H1 (cell line): ENCODE results near the gene HSP90B1. TPM values are rescaled to one million over a fixed set of nuclear protein-coding genes. Genes with fewer than 3 reads are reported as not detected.

Source experiments
- CTCF ChIA-PET: fragments of 300-600 bp; sonication (Branson Sonifier 250); formaldehyde crosslinking; loops from one replicate; lab custom pipeline; 2021; ENCODE audit not compliant: partially characterized antibody; lab: Charles Lee
- POLR2A ChIA-PET: fragments of 300-600 bp; sonication (Branson Sonifier 250); formaldehyde crosslinking; loops from one replicate; lab custom pipeline; 2021; ENCODE audit warnings: inconsistent platforms; ENCODE audit not compliant: partially characterized antibody; lab: Charles Lee
- DNase-seq, 2 experiments: peaks; one replicate each; pipeline versions ENCODE4 v3.0.0 to v3.0.0-alpha.2; 2010 to 2022; ENCODE audit warnings: low spot score in 2 of 2, low read depth in 1 of 2, mixed read lengths in 1 of 2
- FAIRE-seq: peaks from 2 replicates; lab custom pipeline; 2011; peaks lifted over from hg19 to GRCh38; lab: Jason Lieb, UNC
- H2AFZ ChIP-seq: 2 replicates; pipeline ENCODE4 v1.8.1; 2012; ENCODE audit warnings: low read length, inconsistent platforms
- H2AK5ac ChIP-seq: 2 replicates; pipeline ENCODE4 v1.6.1; 2013; ENCODE audit warnings: low read depth, low read length
- H2BK120ac ChIP-seq: replicated peaks from 2 replicates; pipeline ENCODE3; 2013; ENCODE audit warnings: low read depth, low read length, inconsistent platforms
- H2BK12ac ChIP-seq: 2 replicates; pipeline ENCODE4 v1.6.1; 2013; ENCODE audit warnings: low read depth, low read length
- H2BK15ac ChIP-seq: 2 replicates; pipeline ENCODE4 v1.6.1; 2013; ENCODE audit warnings: low read length
- H2BK20ac ChIP-seq: 2 replicates; pipeline ENCODE4 v1.6.1; 2013; ENCODE audit warnings: low read length
- H2BK5ac ChIP-seq: 2 replicates; pipeline ENCODE4 v1.6.1; 2013; ENCODE audit warnings: low read depth, low read length
- H3K14ac ChIP-seq: 2 replicates; pipeline ENCODE4 v1.6.1; 2013; ENCODE audit warnings: inconsistent platforms; ENCODE audit not compliant: insufficient read length
- H3K18ac ChIP-seq: 2 replicates; pipeline ENCODE4 v1.6.1; 2013; ENCODE audit warnings: low read length; ENCODE audit errors: extremely low read depth
- H3K23ac ChIP-seq: 2 replicates; pipeline ENCODE4 v1.6.1; 2013; ENCODE audit warnings: inconsistent platforms; ENCODE audit not compliant: insufficient read length
- H3K23me2 ChIP-seq: 2 replicates; pipeline ENCODE4 v1.6.1; 2013; ENCODE audit warnings: low read depth, low read length
- H3K27ac ChIP-seq: 2 replicates; pipeline ENCODE4 v1.6.1; 2011; ENCODE audit warnings: low read depth, low read length, inconsistent platforms
- H3K27me3 ChIP-seq, 4 experiments: replicated peaks in 1 of 4; 1 replicate in 1 of 4; 2 replicates in 3 of 4; pipeline versions ENCODE4 v1.6.1 to v1.8.1; 2011 to 2013; ENCODE audit warnings: low read length in 3 of 4, mild to moderate bottlenecking in 3 of 4, inconsistent platforms in 2 of 4, mixed read lengths in 2 of 4, moderate library complexity in 1 of 4; ENCODE audit not compliant: control insufficient read depth in 3 of 4, insufficient read depth in 3 of 4; ENCODE audit errors: extremely low read depth in 1 of 4
- H3K36me3 ChIP-seq, 4 experiments: 2 replicates each; pipeline versions ENCODE4 v1.6.1 to v1.8.1; 2011 to 2013; ENCODE audit warnings: mild to moderate bottlenecking in 4 of 4, low read length in 3 of 4, moderate library complexity in 2 of 4, control low read depth in 1 of 4, inconsistent platforms in 1 of 4; ENCODE audit not compliant: insufficient read depth in 4 of 4, control insufficient read depth in 2 of 4
- H3K4ac ChIP-seq: replicated peaks from 2 replicates; pipeline ENCODE3; 2013; ENCODE audit warnings: low read length, low read depth, mixed read lengths, inconsistent platforms; ENCODE audit not compliant: insufficient read length
- H3K4me1 ChIP-seq, 4 experiments: replicated peaks in 1 of 4; 1 replicate in 1 of 4; 2 replicates in 3 of 4; pipeline versions ENCODE4 v1.6.1 to v1.8.1; 2011 to 2013; ENCODE audit warnings: low read length in 3 of 4, inconsistent platforms in 2 of 4, mixed read lengths in 1 of 4; ENCODE audit not compliant: insufficient read depth in 4 of 4, control insufficient read depth in 3 of 4
- H3K4me2 ChIP-seq, 2 experiments: 2 replicates each; pipeline versions ENCODE4 v1.6.1 to v1.8.1; 2011 to 2013; ENCODE audit warnings: low read depth in 2 of 2, low read length in 2 of 2, control low read depth in 1 of 2, inconsistent platforms in 1 of 2, mild to moderate bottlenecking in 1 of 2; ENCODE audit not compliant: insufficient read depth in 1 of 2
- H3K4me3 ChIP-seq, 4 experiments: fragments of 200-600, 300-600 bp in 1 of 4; sonication (generic), shearing (Covaris generic), sonication (Bioruptor Twin) in 1 of 4; 2 replicates each; pipeline versions ENCODE4 v1.5.1 to v1.8.1; 2011 to 2016; ENCODE audit warnings: low read length in 4 of 4, low read depth in 3 of 4, control low read depth in 2 of 4, inconsistent platforms in 2 of 4, mild to moderate bottlenecking in 2 of 4, mixed read lengths in 1 of 4, moderate library complexity in 1 of 4; ENCODE audit not compliant: insufficient read depth in 2 of 4; ENCODE audit errors: extremely low read depth in 1 of 4
- H3K56ac ChIP-seq: replicated peaks from 2 replicates; pipeline ENCODE3; 2013; ENCODE audit warnings: low read depth, mild to moderate bottlenecking, mixed read lengths, low read length, inconsistent platforms; ENCODE audit not compliant: insufficient read length
- H3K79me1 ChIP-seq: 2 replicates; pipeline ENCODE4 v1.6.1; 2013; ENCODE audit warnings: low read depth, low read length, control low read depth
- H3K79me2 ChIP-seq, 2 experiments: 2 replicates each; pipeline versions ENCODE4 v1.6.1 to v1.8.1; 2012 to 2013; ENCODE audit warnings: low read length in 2 of 2, mild to moderate bottlenecking in 2 of 2, inconsistent platforms in 1 of 2; ENCODE audit not compliant: insufficient read depth in 2 of 2, control insufficient read depth in 1 of 2
- H3K9ac ChIP-seq, 4 experiments: replicated peaks in 1 of 4; 1 replicate in 1 of 4; 2 replicates in 3 of 4; pipeline versions ENCODE4 v1.6.1 to v1.8.1; 2011 to 2013; ENCODE audit warnings: low read depth in 3 of 4, low read length in 3 of 4, control low read depth in 2 of 4, mild to moderate bottlenecking in 2 of 4, moderate library complexity in 2 of 4, inconsistent platforms in 1 of 4; ENCODE audit errors: extremely low read depth in 1 of 4
- H3K9me3 ChIP-seq, 2 experiments: 2 replicates each; pipeline versions ENCODE4 v1.6.1 to v1.8.1; 2012 to 2013; ENCODE audit warnings: mild to moderate bottlenecking in 2 of 2, moderate library complexity in 2 of 2, control low read depth in 1 of 2, inconsistent platforms in 1 of 2, low read depth in 1 of 2, low read length in 1 of 2, mixed read lengths in 1 of 2; ENCODE audit not compliant: insufficient read depth in 2 of 2
- H4K20me1 ChIP-seq, 2 experiments: replicated peaks in 1 of 2; 2 replicates each; pipeline versions ENCODE3 to v1.8.1; 2011 to 2013; ENCODE audit warnings: inconsistent platforms in 2 of 2, low read length in 2 of 2, mild to moderate bottlenecking in 1 of 2; ENCODE audit not compliant: insufficient read depth in 2 of 2, control insufficient read depth in 1 of 2
- H4K5ac ChIP-seq: 2 replicates; pipeline ENCODE4 v1.6.1; 2013; ENCODE audit warnings: low read length, low read depth, mixed read lengths, inconsistent platforms; ENCODE audit not compliant: insufficient read length
- H4K8ac ChIP-seq: 2 replicates; pipeline ENCODE4 v1.8.0; 2013; ENCODE audit warnings: mild to moderate bottlenecking, moderate library complexity, low read length, inconsistent platforms; ENCODE audit not compliant: insufficient read depth; ENCODE audit errors: extremely low read depth
- H4K91ac ChIP-seq: replicated peaks from 2 replicates; pipeline ENCODE3; 2013; ENCODE audit warnings: low read length, mixed read lengths, inconsistent platforms; ENCODE audit not compliant: insufficient read length
- ATF3 ChIP-seq: IDR thresholded peaks from 2 replicates; pipeline ENCODE4 v1.6.1; 2011; ENCODE audit warnings: low read depth, mild to moderate bottlenecking, low read length; ENCODE audit not compliant: insufficient read depth
- BCL11A ChIP-seq, 2 experiments: IDR thresholded peaks; one replicate each; pipeline ENCODE4 v1.6.1; 2011; ENCODE audit warnings: low read depth in 2 of 2, low read length in 2 of 2, mild to moderate bottlenecking in 2 of 2
- CEBPB ChIP-seq: IDR thresholded peaks from 2 replicates; pipeline ENCODE4 v1.6.1; 2012; ENCODE audit warnings: low read depth, low read length
- CTCF ChIP-seq, 3 experiments: IDR thresholded peaks; 1 replicate in 2 of 3; 2 replicates in 1 of 3; pipeline versions ENCODE4 v1.5.1 to v1.6.1; 2011; ENCODE audit warnings: low read length in 3 of 3, mild to moderate bottlenecking in 3 of 3, inconsistent platforms in 2 of 3, low read depth in 1 of 3, moderate library complexity in 1 of 3; ENCODE audit not compliant: insufficient read depth in 1 of 3; ENCODE audit errors: control extremely low read depth in 1 of 3
- EGR1 ChIP-seq: IDR thresholded peaks from 2 replicates; pipeline ENCODE4 v1.6.1; 2011; ENCODE audit warnings: low read depth, low read length, borderline replicate concordance
- MAX ChIP-seq: IDR thresholded peaks from 2 replicates; pipeline ENCODE4 v1.6.1; 2012; ENCODE audit warnings: inconsistent platforms
- POLR2A ChIP-seq, 2 experiments: IDR thresholded peaks; 1 replicate in 1 of 2; 2 replicates in 1 of 2; pipeline ENCODE4 v1.6.1; 2011; ENCODE audit warnings: low read depth in 2 of 2, low read length in 2 of 2, mild to moderate bottlenecking in 2 of 2; ENCODE audit errors: control extremely low read depth in 1 of 2
- SIN3A ChIP-seq, 2 experiments: IDR thresholded peaks in 1 of 2; conservative IDR thresholded peaks in 1 of 2; 2 replicates each; pipeline ENCODE4 v1.6.1; 2011 to 2012; ENCODE audit warnings: low read length in 2 of 2, improper control_type of control experiment in 1 of 2, low read depth in 1 of 2, mild to moderate bottlenecking in 1 of 2
- SP2 ChIP-seq: IDR thresholded peaks from 2 replicates; pipeline ENCODE4 v1.6.1; 2012; ENCODE audit warnings: mild to moderate bottlenecking, low read length, inconsistent platforms
- WGBS, 2 experiments: shearing (Covaris generic) in 1 of 2; methylation state at CpG; one replicate each; pipeline versions ENCODE4 v1.1.6 to v1.1.7; 2013 to 2015; ENCODE audit warnings: low lambda C conversion rate in 2 of 2, mixed read lengths in 2 of 2, inconsistent platforms in 1 of 2, low coverage in 1 of 2, missing lambda C conversion rate in 1 of 2; ENCODE audit not compliant: insufficient replicate concordance in 2 of 2, insufficient coverage in 1 of 2, insufficient read length in 1 of 2; ENCODE audit errors: extremely low coverage in 1 of 2, missing lambda C conversion rate in 1 of 2; 5-methylcytosine and 5-hydroxymethylcytosine counted together
- polyA plus RNA-seq, 7 experiments: library from polyadenylated mRNA; depleted of rRNA in 3 of 7; stranded (reverse) in 5 of 7; unstranded in 2 of 7; fragments of >200 nt in 5 of 7; fragments of 200-250 nt in 2 of 7; gene quantifications; 1 replicate in 5 of 7; 2 replicates in 1 of 7; 4 replicates in 1 of 7; pipeline versions ENCODE4 v1.2.1 to v1.2.3, GENCODE V29; 2011 to 2013; ENCODE audit warnings: missing spikeins in 2 of 7, mixed read lengths in 2 of 7
- total RNA-seq: library from RNA; stranded (reverse); fragmentation: NEBNext Ultra II Directional; extraction: Animal tissue kit (Norgen Biotek cat#: 25700); gene quantifications from 2 replicates; pipeline ENCODE4 v1.2.1, GENCODE V29; 2021

HSP90B1 gene
- total and polyA plus RNA-seq, 2 of the 8 experiments (the other 6 are each of a cell fraction or from before 2014, with no cell fraction given) = 161 to 847 TPM

GRCh38 chr12:103975368-103975767 is 45.2 kb downstream of the HSP90B1 start:
- Histone ChIP-seq H3K79me1 (peaks cover 4% of the 10 kb centered on the region; the same call in 1 of the 2 replicates), H3K79me2 (peaks cover 6 to 72% of the 10 kb centered on the region in 2 experiments), H2AFZ (no peak overlapping the region), H2BK15ac (no peak overlapping the region), H4K91ac (no peak overlapping the region), H3K14ac (no peak overlapping the region), H3K56ac (no peak overlapping the region), H3K18ac (no peak overlapping the region), H3K27me3 (no peaks in the 10 kb centered on the region), H3K4me3 (no peak overlapping the region), H3K27ac (no peak overlapping the region), H3K36me3 (peaks cover 9 to 37% (median 19%) of the 10 kb centered on the region in 4 experiments), H2AK5ac (no peak overlapping the region), H4K5ac (no peak overlapping the region), H2BK120ac (no peak overlapping the region), H4K20me1 (peaks cover 2 to 3% of the 10 kb centered on the region in 2 experiments), H2BK12ac (no peak overlapping the region), H3K4me2 (no peak overlapping the region), H3K4me1 (no peaks in the 10 kb centered on the region), H2BK5ac (no peak overlapping the region), H3K23me2 (no peaks in the 10 kb centered on the region), H3K9me3 (no peaks in the 10 kb centered on the region), H4K8ac (no peak overlapping the region), H2BK20ac (no peak overlapping the region), H3K9ac (no peak overlapping the region), H3K4ac (no peak overlapping the region), H3K23ac (no peak overlapping the region)
- TF ChIP-seq SP2 (no peak), MAX (no peak), SIN3A (conservative IDR thresholded peaks at IDR 0.05 in 1 of 2, IDR thresholded peaks at IDR 0.05 in 1 of 2; ENCODE audit: low read depth in 1 of 2, low read length in 2 of 2) (no peak), CTCF (IDR thresholded peaks at IDR 0.05; ENCODE audit: control extremely low read depth in 1 of 3, insufficient read depth in 1 of 3, low read depth in 1 of 3, low read length in 3 of 3) (no peak), POLR2A (IDR thresholded peaks at IDR 0.05; ENCODE audit: control extremely low read depth in 1 of 2, low read depth in 2 of 2, low read length in 2 of 2) (no peak), ATF3 (no peak), CEBPB (no peak), EGR1 (no peak), BCL11A (IDR thresholded peaks at IDR 0.05; ENCODE audit: low read depth in 2 of 2, low read length in 2 of 2) (no peak)
- DNase-seq (no peak), FAIRE-seq (no peak)
- POLR2A ChIA-PET = interaction anchor here (1.2 to 1.3 kb wide), 2 partner anchors 10 to 18 kb away, joined by 3 to 4 read pairs; partner anchors contain the start of gene TDG
- CTCF ChIA-PET = no interaction called here
- 94% methylated on average over 2 of the region's 2 CpGs; no CpG with 5 or more reads in 1 of the 2 experiments for WGBS, 2 experiments
